Renal pelvis (tissue), 4 donors: ENCODE data around the gene HDGFL2. TPM values are rescaled to one million over a fixed set of nuclear protein-coding genes. Genes with fewer than 3 reads are reported as not detected.

Experiments used
- DNase-seq: peaks from one replicate; pipeline ENCODE4 v3.0.0-alpha.2; 2013
- polyA plus RNA-seq, 3 donors: library from polyadenylated mRNA; unstranded; fragments of 120-200 nt; gene quantifications; one replicate each; pipeline ENCODE4 v1.2.1, GENCODE V29; 2013; ENCODE audit not compliant: insufficient read length in 3 of 3

HDGFL2 gene
- polyA plus RNA-seq, 3 donors, result 89.2 to 106 (median 90.7) TPM

GRCh38 chr19:4510435-4511255, 38.5 kb downstream of the HDGFL2 start:
- no peak for DNase-seq

GRCh38 chr19:4511300-4512054, 39.4 kb downstream of the HDGFL2 start:
- DNase-seq, result no peak

GRCh38 chr19:4512070-4512469, 40.0 kb downstream of the HDGFL2 start:
- DNase-seq, result no peak

GRCh38 chr19:4513248-4513647, 41.2 kb downstream of the HDGFL2 start:
- no peak for DNase-seq

GRCh38 chr19:4515732-4516131, 43.6 kb downstream of the HDGFL2 start:
- no peak for DNase-seq

GRCh38 chr19:4516199-4516938, 44.3 kb downstream of the HDGFL2 start:
- DNase-seq, result no peak

- DNase-seq, result no peak
Measured at GRCh38 chr19:4516939-4517300, 44.8 kb downstream of the HDGFL2 start.

- DNase-seq, result no peak
Measured at GRCh38 chr19:4517451-4518057, 45.5 kb downstream of the HDGFL2 start.

- no peak for DNase-seq
Measured at GRCh38 chr19:4518345-4519171, 46.5 kb downstream of the HDGFL2 start, which contains the start of gene PLIN4. Gene PLIN4, minus strand, starts transcription at chr19:4518486. Its CDS starts 214 bp downstream, at chr19:4518272.

- no peak for DNase-seq
Measured at GRCh38 chr19:4519172-4519496, 47.0 kb downstream of the HDGFL2 start.

- no peak for DNase-seq
Measured at GRCh38 chr19:4519521-4520277, 47.6 kb downstream of the HDGFL2 start.

GRCh38 chr19:4521170-4521887, 49.2 kb downstream of the HDGFL2 start:
- DNase-seq, result no peak

GRCh38 chr19:4521888-4522242, 49.8 kb downstream of the HDGFL2 start:
- DNase-seq, result no peak

GRCh38 chr19:4522291-4523002, 50.4 kb downstream of the HDGFL2 start:
- DNase-seq, result no peak

GRCh38 chr19:4523306-4524110, 51.4 kb downstream of the HDGFL2 start:
- DNase-seq, result no peak

- DNase-seq, result no peak
Measured at GRCh38 chr19:4524808-4525562, 52.9 kb downstream of the HDGFL2 start.

GRCh38 chr19:4525563-4526002, 53.5 kb downstream of the HDGFL2 start:
- no peak for DNase-seq
